Loucy (cell line): ENCODE results near the gene PLOD3.

Experiments used
- H2AFZ ChIP-seq: fragments of 200-600 bp; sonication (generic); 2 replicates; pipeline ENCODE4 v1.6.0; 2016; ENCODE audit warnings: antibody characterized with exemption, mild to moderate bottlenecking, low read length, moderate library complexity
- H3F3A ChIP-seq: fragments of 200-600 bp; 2 replicates; pipeline ENCODE4 v1.6.0; 2016; ENCODE audit warnings: antibody characterized with exemption, low read depth, mild to moderate bottlenecking
- H3K27me3 ChIP-seq: fragments of 200-600 bp; sonication (generic); 2 replicates; pipeline ENCODE4 v1.6.1; 2014; ENCODE audit warnings: low read length, mild to moderate bottlenecking; ENCODE audit not compliant: insufficient read depth, poor library complexity, severe bottlenecking
- H3K36me3 ChIP-seq: fragments of 200-600 bp; sonication (generic); 2 replicates; pipeline ENCODE4 v1.6.1; 2016; ENCODE audit warnings: low read length; ENCODE audit not compliant: insufficient read depth
- H3K4me1 ChIP-seq: fragments of 200-600 bp; sonication (generic); 2 replicates; pipeline ENCODE4 v1.5.1; 2014; ENCODE audit warnings: low read length, mild to moderate bottlenecking; ENCODE audit not compliant: insufficient read depth, poor library complexity, severe bottlenecking
- H3K4me2 ChIP-seq: fragments of 200-600 bp; sonication (generic); 2 replicates; pipeline ENCODE4 v1.6.0; 2014; ENCODE audit warnings: antibody characterized with exemption, low read length, low read depth, mild to moderate bottlenecking; ENCODE audit not compliant: poor library complexity, severe bottlenecking
- H3K4me3 ChIP-seq: fragments of 200-600 bp; sonication (generic); 2 replicates; pipeline ENCODE4 v1.5.1; 2014; ENCODE audit warnings: low read length, mild to moderate bottlenecking, mixed read lengths; ENCODE audit not compliant: poor library complexity, severe bottlenecking
- H3K79me2 ChIP-seq: fragments of 200-600 bp; sonication (generic); 2 replicates; pipeline ENCODE4 v1.6.1; 2014; ENCODE audit warnings: low read length; ENCODE audit not compliant: insufficient read depth
- H3K9ac ChIP-seq: fragments of 200-600 bp; sonication (generic); 2 replicates; pipeline ENCODE4 v1.6.0; 2014; ENCODE audit warnings: mild to moderate bottlenecking, low read depth, low read length, moderate library complexity; ENCODE audit not compliant: poor library complexity, severe bottlenecking
- H3K9me2 ChIP-seq: fragments of 200-600 bp; sonication (generic); replicated peaks from 2 replicates; pipeline ENCODE4 v1.6.1; 2016; ENCODE audit warnings: low read depth, low read length, mixed read lengths
- H3K9me3 ChIP-seq: fragments of 200-600 bp; sonication (generic); 2 replicates; pipeline ENCODE4 v1.6.1; 2014; ENCODE audit warnings: mild to moderate bottlenecking, antibody characterized with exemption, low read length, low read depth; ENCODE audit not compliant: insufficient read depth
- H4K20me1 ChIP-seq: fragments of 200-600 bp; sonication (generic); 2 replicates; pipeline ENCODE4 v1.6.0; 2014; ENCODE audit warnings: antibody characterized with exemption, low read length, mild to moderate bottlenecking; ENCODE audit not compliant: insufficient read depth, poor library complexity, severe bottlenecking
- CTCF ChIP-seq: fragments of 200-600 bp; sonication (generic); conservative IDR thresholded peaks from 2 replicates; pipeline ENCODE4 v1.5.1; 2014; ENCODE audit warnings: mild to moderate bottlenecking, antibody characterized with exemption, low read length
- EZH2phosphoT487 ChIP-seq: fragments of 200-600 bp; IDR thresholded peaks from 2 replicates; pipeline ENCODE4 v1.6.1; 2018; ENCODE audit warnings: antibody characterized with exemption, mild to moderate bottlenecking, moderate library complexity, borderline replicate concordance

Gene PLOD3

GRCh38 chr7:101218236-101219125 lies 1.1 kb upstream of the PLOD3 start:
- Histone ChIP-seq H3K4me2 (peak overlapping the region; percentile 91), H3K4me3 (peak overlapping the region; percentile 80), H3K9ac (peak overlapping the region; percentile 79), H3F3A (no peaks in the 10 kb centered on the region), H3K79me2 (peaks cover 30% of the 10 kb centered on the region), H3K27me3 (no peaks in the 10 kb centered on the region), H2AFZ (peak overlapping the region; percentile 35), H3K9me3 (no peaks in the 10 kb centered on the region), H4K20me1 (no peaks in the 10 kb centered on the region), H3K36me3 (no peaks in the 10 kb centered on the region), H3K9me2 (no peaks in the 10 kb centered on the region), H3K4me1 (peaks cover 19% of the 10 kb centered on the region)
- TF ChIP-seq EZH2phosphoT487 (no peak), CTCF (no peak)

- Histone ChIP-seq H3K27me3 (no peaks in the 10 kb centered on the region), H3K79me2 (peaks cover 30% of the 10 kb centered on the region), H3K36me3 (no peaks in the 10 kb centered on the region), H3K9ac (peak overlapping the region; percentile 74), H3K4me1 (peaks cover 19% of the 10 kb centered on the region), H3K4me2 (peak overlapping the region; percentile 91), H2AFZ (peak overlapping the region; percentile 83; the same call in 1 of the 2 replicates), H3K9me2 (no peaks in the 10 kb centered on the region), H4K20me1 (no peaks in the 10 kb centered on the region), H3K4me3 (peak overlapping the region; percentile 80), H3F3A (no peaks in the 10 kb centered on the region), H3K9me3 (no peaks in the 10 kb centered on the region)
- TF ChIP-seq EZH2phosphoT487 (no peak), CTCF (no peak)
These were observed 457 bp downstream of the PLOD3 start for GRCh38 chr7:101216860-101217387.

GRCh38 chr7:101216001-101216859 lies 1.2 kb downstream of the PLOD3 start:
- H3K4me3 ChIP-seq = peak overlapping the region; percentile 80
- no peak overlapping the region for H2AFZ ChIP-seq
- H3K9me2 ChIP-seq = no peaks in the 10 kb centered on the region
- no peaks in the 10 kb centered on the region for H3K9me3 ChIP-seq
- H3K27me3 ChIP-seq = no peaks in the 10 kb centered on the region
- TF ChIP-seq CTCF = no peak
- no peak for TF ChIP-seq EZH2phosphoT487
- H3K79me2 ChIP-seq = peaks cover 29% of the 10 kb centered on the region
- H4K20me1 ChIP-seq = no peaks in the 10 kb centered on the region
- H3F3A ChIP-seq = no peaks in the 10 kb centered on the region
- peaks cover 19% of the 10 kb centered on the region for H3K4me1 ChIP-seq
- no peaks in the 10 kb centered on the region for H3K36me3 ChIP-seq
- H3K4me2 ChIP-seq = peak overlapping the region; percentile 91
- peak overlapping the region; percentile 74 for H3K9ac ChIP-seq
